Erythroblast (primary cell): ENCODE data around the gene NCBP3.

Source experiments
- GATA1 ChIP-seq: IDR thresholded peaks from 2 replicates; pipeline ENCODE4 v1.6.1; 2011; ENCODE audit warnings: low read depth, mild to moderate bottlenecking, control low read depth, low read length, moderate library complexity
- POLR2A ChIP-seq: IDR thresholded peaks from 2 replicates; pipeline ENCODE4 v1.6.1; 2011; ENCODE audit warnings: mild to moderate bottlenecking, low read length

DNA sequence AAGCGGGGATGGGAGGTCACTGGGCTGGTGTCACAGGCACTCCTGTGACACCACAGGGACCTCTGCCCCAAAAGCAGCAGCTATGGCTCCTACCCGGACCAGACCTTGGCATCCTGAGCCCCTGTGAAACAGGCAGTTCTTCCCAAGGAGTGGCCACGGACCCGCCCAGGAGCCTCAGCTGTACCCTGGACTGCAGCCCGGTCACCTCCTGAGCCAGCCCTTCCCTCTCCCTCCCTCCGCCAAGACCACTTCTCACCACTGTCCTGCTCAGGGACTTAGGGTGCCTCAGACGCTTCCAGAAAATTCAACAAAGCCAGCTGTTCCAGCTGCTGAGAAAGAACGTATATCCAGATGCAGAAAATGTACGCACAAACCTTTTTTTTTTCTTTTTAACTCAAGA lies 13.9 kb upstream of the NCBP3 start:
- TF ChIP-seq POLR2A (no peak), GATA1 (no peak)
